Stimulated activated CD4-positive, alpha-beta T cell treated with anti-CD3 and anti-CD28 coated beads, Interleukin-1b, Interleukin-23, amount 100 ng/mL, for 4 hours (primary cell): ENCODE results near the gene AADAT.
A peak's percentile ranks its signal among the peaks of the same experiment; 100 is the strongest.

Experiments used
- DNase-seq, 2 donors: peaks; one replicate each; pipeline ENCODE4 v3.0.0-alpha.2; 2020; ENCODE audit warnings: low read depth in 2 of 2

Gene AADAT

DNA sequence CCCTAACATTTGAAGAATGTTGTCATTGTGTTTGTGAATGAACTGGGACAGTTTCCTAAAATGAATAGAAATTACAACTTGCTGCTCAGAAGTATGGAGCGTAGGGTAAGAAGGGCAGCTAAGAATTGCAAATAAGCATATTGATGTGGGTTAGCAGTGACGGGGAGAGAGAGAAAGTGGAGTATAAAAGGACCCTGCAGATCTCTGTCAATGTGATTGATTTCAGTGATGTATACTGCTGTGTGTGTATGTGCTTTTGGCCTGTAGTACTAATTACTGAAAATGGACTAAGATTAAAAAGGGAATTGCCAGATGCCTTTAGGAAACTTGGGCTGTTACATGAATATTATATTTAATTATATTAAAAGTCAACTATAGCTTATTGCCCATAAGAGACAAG lies 55.8 kb downstream of the AADAT start:
- no peak for DNase-seq

DNA sequence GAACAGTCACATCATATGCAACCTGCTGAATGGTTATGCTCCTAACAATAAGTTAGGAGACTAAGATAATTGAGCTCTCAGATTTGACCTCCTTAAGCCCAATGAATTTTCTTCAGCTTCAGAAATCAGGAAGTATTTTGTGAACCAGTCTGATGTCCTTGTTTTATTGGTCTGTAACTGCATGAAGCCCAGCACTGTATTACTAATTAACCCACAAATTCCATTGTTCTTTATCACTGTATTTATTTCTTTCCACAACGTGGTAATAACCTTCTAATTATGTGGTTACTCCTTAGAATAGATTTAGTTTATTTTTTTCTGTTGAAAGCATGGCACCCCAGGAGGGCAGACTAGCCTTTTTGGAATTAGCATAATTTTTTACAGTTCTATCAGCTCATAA lies 59.6 kb downstream of the AADAT start:
- DNase-seq, result no peak

DNA sequence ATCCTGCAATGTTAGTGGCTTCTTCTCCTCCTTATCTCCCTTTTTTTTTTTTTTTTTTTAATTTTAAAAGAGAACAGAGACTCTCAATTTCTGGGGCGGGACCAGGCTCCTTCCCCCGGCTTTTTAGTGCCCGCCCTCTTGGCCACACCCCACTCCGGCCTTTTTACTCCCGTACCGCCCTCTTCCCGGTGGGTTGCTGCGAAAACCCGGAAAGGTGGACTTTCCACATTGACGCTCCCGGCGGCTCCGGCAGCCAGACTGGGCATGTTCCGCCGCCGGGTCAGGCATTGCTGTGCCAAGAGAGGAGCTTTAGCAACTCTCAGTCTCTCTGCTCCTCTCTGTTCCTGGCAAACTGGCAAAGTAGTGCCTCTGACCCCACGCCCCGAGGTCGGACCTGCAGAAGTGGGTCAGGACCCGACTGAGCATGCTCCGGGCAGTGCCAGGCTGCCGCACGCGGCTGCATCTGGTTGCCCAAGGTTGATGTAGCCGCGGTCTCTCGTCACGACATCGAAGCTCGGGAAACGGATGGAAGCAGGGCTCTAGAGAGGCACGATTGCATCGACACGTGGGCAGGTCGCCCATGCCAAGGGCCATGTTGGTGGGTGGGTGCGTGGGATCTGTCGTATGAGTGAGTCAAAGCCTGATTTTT lies 62.5 kb downstream of the AADAT start:
- peak; percentile 82 to 90 for DNase-seq

DNA sequence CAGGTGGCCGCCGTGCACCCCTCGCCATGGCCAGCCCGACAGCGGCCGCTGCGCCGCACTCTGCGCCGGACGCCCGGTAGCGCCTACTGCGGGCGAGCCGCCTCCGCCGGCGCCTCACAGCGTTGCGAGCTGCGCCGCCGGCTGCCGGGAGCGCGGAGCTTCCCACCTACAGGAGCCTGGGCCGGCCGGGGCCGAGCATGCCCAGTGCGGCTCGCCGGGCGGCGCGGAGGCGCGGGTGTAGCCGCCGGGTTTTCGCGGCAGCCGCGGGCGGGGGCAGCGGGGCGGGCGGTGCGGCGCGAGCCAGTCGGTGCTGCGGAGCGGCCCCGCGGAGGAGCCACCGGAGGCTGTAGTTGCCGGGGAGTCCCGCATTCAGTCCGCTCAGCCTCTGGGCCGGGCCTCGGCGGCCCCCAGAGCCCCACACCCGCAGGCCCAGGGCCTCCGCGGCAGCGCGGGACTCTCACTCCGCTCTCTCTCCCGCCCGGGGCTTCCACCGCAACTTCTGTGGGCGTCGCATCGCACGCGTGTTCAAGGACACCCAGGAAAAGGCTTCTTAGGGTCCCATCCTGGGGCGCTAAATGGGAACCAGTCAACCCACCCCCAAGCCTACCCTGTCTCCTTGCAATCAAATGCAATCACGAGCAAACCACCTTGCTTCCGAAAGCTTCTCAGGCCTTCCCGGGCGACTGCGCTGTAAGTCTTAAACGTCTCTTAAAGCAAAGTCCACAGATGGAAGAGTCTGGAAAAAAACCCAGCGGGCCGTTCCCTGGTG lies 63.3 kb downstream of the AADAT start, which contains the start of gene MFAP3L:
TSS of gene MFAP3L (minus strand) at position 143 of the 769 bp plus-strand sequence. CDS start 20,518 bp downstream, outside the sequence.
- peak; percentile 60 to 80 for DNase-seq

DNA sequence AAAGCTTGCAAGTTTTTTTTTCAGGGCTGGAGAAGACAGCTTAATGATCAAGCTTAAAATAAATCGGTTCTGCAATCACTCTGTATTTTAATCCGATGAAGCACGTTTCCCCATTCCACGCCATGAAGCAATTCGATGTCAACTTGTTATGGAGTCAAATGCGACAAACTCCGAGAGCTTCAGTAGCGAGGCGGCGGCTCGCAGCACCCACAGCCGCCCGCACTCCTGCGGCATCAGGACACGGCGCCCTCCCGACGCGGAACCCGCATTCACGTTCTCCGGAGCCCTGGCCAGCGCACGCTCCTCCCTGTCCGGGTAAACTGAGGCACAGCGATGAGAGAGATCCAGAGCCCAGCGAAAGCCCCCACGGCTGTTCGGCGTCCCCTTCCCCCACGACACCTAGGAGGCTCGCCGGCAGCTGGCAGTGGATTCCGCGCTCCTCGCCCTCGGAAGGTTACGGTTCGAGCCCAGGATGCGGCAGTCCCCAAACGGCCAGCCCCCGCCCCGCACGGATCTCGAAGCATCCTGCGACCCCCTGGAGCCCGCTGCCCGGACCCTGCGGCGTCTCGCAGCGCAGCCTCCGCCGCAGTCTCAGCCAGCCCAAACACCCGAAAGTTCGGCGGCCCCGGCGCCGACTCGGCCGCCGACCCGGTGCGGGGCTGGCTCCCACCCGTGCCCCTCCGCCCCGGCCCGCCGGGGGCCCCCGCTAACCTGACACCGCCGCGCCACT lies 64.1 kb downstream of the AADAT start:
- DNase-seq, result peak in 1 of 2 donors; percentile 12

DNA sequence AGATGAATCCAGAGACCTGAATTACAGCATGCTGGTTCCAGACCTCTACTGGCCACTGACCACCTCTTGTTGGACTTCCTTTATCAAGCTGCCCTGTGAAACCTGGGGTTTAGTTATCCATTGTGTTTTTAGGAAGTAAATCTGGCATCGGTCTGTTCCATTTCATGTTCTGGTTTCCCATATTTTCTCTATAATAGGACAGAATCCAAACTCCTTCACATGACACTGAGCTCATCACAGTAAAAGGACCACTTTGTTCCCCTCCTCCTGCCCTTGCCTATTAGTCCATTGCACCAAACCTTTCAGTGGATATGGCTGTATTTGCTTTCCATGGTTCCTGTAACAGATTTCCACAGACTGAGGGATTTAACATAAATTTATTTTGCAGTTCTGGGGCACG lies 67.5 kb downstream of the AADAT start:
- no peak for DNase-seq

DNA sequence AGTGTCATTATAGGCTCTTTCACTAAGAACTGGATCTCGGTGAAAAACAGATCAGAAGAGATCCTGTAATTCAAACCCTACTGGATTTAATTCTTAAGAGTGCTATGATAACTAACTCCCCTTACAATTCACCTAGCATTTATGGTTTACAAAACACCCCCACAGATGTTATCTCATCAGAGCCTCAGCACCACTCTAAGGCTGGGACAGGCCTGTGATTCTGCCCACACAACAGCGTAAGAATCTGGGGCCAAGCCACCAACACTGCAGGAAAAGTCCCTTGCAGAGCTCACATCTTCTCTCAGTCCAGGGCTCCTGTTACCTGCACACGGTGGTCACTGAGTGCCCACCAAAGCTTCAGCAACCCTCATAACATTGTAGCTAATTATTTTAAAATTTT lies 72.5 kb downstream of the AADAT start:
- no peak for DNase-seq

DNA sequence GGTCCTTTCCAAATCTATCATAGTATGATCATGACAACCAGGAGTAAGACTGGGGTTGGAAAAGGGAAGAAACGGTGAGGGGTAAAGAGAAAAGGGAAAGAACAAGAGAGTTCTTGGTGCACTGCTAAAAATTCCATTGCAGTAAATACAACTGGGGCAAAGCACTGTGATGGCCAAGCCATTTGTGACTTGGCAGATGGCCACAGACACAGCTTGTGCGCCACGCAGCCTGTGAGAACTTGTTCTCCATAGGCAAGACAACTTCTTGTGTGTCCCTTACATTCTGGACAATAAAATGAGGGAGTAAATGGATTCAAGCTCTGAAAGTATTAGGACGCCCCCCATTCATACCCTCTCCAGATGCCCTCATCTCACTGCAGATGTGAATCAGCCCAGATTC lies 74.5 kb downstream of the AADAT start:
- DNase-seq, result no peak

- no peak for DNase-seq
Measured at GRCh38 chr4:170014359-170015011, 75.3 kb downstream of the AADAT start.

GRCh38 chr4:170012629-170012958 lies 77.2 kb downstream of the AADAT start:
- no peak for DNase-seq

DNA sequence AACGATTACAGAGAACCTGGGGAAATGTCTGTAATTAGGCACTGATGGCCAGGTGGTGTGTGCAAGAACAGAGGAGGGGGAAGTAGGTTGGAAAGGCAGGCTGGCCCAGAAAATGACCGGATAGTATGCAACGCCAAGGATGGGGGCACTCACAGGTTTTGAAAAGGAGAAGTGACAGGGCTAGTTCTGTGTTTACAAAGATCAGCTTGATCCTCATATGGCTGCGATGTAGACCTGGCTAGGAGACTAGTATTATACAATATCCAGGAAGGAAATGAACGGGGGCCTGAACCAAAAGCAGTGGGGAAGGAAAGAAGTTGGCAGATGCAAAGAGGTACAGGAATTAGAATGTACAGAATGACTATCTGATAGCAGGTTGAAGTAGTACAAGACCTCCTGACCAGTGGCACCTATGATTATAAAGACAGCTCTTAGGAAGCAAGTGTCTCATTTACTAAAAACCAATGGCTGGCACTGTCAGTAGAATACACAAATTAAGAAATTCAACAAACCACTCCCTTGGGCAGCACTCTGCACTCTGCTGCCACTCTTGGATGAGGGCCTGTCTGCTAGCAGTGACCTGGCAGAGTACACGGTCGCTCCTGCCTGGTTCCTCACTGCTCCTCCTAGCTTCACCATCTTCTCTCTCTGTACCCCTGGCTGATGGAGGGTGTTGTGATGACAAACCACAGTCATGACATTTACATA lies 77.7 kb downstream of the AADAT start:
- no peak for DNase-seq
